Testis (tissue), 2 donors: ENCODE data around the gene LTB4R.

Experiments used
- POLR2A ChIP-seq: fragments of 450-650 bp; IDR thresholded peaks from one replicate; pipeline ENCODE4 v1.6.1; 2017; ENCODE audit warnings: antibody characterized with exemption, mild to moderate bottlenecking, moderate library complexity
- TF ChIP-seq, protein P1 (sequence below), 3 experiments: fragments of 450-650 bp in 2 of 3; fragments of 200-600 bp in 1 of 3; sonication (generic) in 1 of 3; IDR thresholded peaks; one replicate each; pipeline ENCODE4 v1.5.1; 2016 to 2019; ENCODE audit warnings: antibody characterized with exemption in 3 of 3, mild to moderate bottlenecking in 2 of 3, moderate library complexity in 1 of 3

DNA sequence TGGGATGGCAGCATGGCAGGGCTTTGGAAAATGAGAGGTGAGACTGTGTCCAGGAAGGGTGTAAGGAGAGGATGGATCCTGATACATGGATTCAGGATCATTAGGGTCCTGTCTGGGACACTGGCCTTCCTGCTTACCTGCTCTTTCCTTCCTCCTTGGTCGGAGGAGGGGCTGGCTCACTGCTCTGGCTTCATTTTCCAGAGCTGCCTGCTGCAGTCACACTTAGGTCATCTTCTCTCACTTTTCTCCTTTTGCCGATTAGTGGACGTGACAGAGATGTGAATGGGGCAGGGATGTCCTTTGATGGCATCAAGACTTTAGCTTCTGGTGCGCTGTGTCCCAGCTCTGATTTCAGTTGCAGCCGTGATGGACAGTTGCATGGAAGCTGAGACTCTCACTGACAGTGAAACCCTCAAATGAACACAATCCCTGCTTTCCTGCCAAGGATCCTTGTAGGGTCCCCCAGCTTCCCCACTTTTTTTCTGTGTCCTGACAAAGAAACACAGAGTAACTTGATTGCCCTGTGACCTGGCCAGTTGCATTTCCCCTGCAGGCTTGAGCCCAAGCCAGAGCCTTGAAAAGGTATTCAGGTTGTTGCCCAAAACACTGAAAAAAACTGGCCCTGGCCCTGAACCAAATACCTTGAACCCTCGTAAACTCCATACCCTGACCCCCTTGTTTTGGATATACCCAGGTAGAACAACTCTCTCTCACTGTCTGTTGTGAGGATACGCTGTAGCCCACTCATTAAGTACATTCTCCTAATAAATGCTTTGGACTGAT is 2.8 kb upstream of the LTB4R start:
- TF ChIP-seq, protein P1, sequence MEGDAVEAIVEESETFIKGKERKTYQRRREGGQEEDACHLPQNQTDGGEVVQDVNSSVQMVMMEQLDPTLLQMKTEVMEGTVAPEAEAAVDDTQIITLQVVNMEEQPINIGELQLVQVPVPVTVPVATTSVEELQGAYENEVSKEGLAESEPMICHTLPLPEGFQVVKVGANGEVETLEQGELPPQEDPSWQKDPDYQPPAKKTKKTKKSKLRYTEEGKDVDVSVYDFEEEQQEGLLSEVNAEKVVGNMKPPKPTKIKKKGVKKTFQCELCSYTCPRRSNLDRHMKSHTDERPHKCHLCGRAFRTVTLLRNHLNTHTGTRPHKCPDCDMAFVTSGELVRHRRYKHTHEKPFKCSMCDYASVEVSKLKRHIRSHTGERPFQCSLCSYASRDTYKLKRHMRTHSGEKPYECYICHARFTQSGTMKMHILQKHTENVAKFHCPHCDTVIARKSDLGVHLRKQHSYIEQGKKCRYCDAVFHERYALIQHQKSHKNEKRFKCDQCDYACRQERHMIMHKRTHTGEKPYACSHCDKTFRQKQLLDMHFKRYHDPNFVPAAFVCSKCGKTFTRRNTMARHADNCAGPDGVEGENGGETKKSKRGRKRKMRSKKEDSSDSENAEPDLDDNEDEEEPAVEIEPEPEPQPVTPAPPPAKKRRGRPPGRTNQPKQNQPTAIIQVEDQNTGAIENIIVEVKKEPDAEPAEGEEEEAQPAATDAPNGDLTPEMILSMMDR (IDR thresholded peaks at IDR 0.05), result no peak
- TF ChIP-seq POLR2A, result no peak
